ENCODE data around the gene INO80.
A peak's percentile ranks its signal among the peaks of the same experiment; 100 is the strongest.
"Not testable (repeated sequence)": the region's sequence is repeated elsewhere in the genome, so short reads cannot be mapped to it uniquely, and the experiment has no call there.

INO80 gene, protein sequence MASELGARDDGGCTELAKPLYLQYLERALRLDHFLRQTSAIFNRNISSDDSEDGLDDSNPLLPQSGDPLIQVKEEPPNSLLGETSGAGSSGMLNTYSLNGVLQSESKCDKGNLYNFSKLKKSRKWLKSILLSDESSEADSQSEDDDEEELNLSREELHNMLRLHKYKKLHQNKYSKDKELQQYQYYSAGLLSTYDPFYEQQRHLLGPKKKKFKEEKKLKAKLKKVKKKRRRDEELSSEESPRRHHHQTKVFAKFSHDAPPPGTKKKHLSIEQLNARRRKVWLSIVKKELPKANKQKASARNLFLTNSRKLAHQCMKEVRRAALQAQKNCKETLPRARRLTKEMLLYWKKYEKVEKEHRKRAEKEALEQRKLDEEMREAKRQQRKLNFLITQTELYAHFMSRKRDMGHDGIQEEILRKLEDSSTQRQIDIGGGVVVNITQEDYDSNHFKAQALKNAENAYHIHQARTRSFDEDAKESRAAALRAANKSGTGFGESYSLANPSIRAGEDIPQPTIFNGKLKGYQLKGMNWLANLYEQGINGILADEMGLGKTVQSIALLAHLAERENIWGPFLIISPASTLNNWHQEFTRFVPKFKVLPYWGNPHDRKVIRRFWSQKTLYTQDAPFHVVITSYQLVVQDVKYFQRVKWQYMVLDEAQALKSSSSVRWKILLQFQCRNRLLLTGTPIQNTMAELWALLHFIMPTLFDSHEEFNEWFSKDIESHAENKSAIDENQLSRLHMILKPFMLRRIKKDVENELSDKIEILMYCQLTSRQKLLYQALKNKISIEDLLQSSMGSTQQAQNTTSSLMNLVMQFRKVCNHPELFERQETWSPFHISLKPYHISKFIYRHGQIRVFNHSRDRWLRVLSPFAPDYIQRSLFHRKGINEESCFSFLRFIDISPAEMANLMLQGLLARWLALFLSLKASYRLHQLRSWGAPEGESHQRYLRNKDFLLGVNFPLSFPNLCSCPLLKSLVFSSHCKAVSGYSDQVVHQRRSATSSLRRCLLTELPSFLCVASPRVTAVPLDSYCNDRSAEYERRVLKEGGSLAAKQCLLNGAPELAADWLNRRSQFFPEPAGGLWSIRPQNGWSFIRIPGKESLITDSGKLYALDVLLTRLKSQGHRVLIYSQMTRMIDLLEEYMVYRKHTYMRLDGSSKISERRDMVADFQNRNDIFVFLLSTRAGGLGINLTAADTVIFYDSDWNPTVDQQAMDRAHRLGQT (N-terminal part only)

DNA sequence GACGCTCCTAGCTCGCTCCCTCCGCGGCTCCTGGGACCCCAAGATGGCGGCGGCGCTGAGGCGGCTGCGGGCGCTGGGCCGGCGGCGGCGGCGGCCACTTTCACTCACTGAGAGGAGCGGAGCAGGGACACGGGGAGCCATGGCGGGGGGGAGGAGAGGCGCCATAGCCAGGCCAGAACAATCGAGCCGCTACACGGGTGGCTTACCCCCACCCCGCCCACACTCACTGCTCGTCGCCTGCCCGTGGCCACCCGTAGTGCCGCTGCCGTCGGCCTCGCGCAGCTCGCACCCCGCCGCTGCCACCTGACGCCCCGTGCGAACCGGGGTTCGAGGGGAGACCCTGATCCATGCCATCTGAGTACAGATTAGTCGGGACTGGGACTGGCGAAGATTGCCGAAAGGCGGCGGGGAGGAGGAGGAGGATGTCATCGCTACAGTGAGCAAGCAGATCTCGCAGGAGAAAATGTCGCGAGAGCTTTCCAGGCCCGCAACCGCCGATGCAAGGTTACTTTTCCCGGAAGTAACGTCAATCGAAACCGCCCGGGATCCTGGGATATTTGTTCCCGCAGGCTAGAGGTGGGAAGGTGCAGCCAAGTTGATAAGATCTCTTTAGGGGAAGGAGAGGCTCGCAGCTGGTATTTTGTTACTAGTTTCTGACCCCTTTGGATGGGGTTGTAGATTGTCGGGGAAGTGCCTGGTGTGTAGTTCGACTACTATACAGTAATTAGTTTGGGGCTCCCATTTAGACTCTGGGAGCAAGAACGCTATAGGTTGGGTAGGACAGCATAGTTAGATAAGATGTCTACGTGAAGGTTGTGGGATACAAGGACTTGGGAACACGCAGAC is at the start of gene INO80:
TSS of gene INO80 (minus strand) at position 165 of the 846 bp plus-strand sequence. CDS start 19,970 bp downstream, outside the sequence.
- ATAC-seq (replicated peaks) (peak; percentile 70 to 76), DNase-seq (peak; percentile 93)
- Mint-ChIP-seq H3K4me3 (peak within 1 kb of the TSS; percentile 90 to 91), H3K36me3 (peaks cover 7 to 20% of the 10 kb centered on the region in 2 donors), H3K27ac (peak within 1 kb of the TSS; percentile 98), H3K27me3 (no peaks in the 10 kb centered on the region), H3K4me1 (peaks cover 2 to 29% of the 10 kb centered on the region in 2 donors), H3K9me3 (no peaks in the 10 kb centered on the region)

DNA sequence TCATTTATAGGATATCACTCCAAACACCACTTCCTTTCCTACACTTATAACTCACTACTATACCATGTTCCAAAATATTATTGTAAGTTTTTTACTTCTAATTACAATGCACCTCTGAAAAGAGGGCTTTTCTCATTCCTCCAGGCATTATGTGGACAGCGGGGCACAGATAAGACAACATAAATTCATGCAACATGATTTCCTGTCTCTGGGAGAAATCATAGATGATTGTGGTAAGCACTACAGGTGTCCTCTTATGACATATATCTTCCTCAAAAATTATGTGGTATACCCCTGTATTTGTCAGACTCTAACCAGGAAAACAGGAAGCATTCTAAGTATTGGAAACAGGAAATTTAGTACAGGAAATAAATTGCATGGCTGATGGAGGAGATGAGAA is 45.7 kb upstream of the INO80 start:
- Mint-ChIP-seq H3K4me1 (peaks cover 2 to 6% of the 10 kb centered on the region in 2 donors), H3K9me3 (no peaks in the 10 kb centered on the region), H3K27ac (no peak overlapping the region), H3K36me3 (no peaks in the 10 kb centered on the region), H3K4me3 (no peak overlapping the region), H3K27me3 (no peaks in the 10 kb centered on the region)
- DNase-seq (no peak), ATAC-seq (replicated peaks) (no peak)

GRCh38 chr15:41161336-41161735 is 45.3 kb upstream of the INO80 start:
- ATAC-seq (replicated peaks) (no peak), DNase-seq (no peak)
- no peak overlapping the region for H3K27ac Mint-ChIP-seq
- no peaks in the 10 kb centered on the region for H3K27me3 Mint-ChIP-seq
- no peaks in the 10 kb centered on the region for H3K9me3 Mint-ChIP-seq
- H3K36me3 Mint-ChIP-seq: no peaks in the 10 kb centered on the region
- H3K4me1 Mint-ChIP-seq: peaks cover 2 to 6% of the 10 kb centered on the region in 2 donors
- H3K4me3 Mint-ChIP-seq: no peak overlapping the region

DNA sequence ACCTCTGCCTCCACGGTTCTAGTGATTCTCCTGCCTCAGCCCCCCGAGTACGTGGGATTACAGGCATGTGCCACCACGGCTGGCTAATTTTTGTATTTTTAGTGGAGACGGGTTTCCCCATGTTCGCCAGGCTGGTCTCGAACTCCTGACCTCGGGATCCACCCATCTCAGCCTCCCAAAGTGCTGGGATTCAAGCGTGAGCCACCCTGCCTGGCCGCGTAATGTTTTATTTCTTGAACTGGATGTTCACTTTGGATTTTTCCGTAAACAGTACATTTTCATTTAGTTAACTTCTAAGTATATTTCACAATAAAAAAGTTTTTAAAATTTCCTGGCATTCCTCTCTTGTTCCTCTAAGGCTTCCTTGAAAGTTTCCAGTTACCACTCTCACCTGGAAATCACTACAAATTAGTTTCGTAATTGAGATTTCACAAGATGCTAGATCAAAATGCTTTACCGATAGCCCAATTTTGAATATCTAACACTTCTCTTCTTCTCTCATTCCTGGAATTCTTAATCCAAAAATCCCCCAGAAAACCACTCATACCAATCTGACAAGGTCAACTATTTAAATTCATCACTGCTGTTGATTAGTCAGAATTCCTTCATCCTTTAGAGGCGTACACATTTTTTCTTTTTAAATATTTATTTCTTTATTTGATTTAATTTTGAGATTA is 44.7 kb upstream of the INO80 start:
- Mint-ChIP-seq H3K36me3 (no peaks in the 10 kb centered on the region), H3K9me3 (no peaks in the 10 kb centered on the region), H3K27ac (no peak overlapping the region), H3K27me3 (no peaks in the 10 kb centered on the region), H3K4me1 (peaks cover 2 to 6% of the 10 kb centered on the region in 2 donors), H3K4me3 (no peak overlapping the region)
- DNase-seq: no peak
- no peak for ATAC-seq (replicated peaks)

DNA sequence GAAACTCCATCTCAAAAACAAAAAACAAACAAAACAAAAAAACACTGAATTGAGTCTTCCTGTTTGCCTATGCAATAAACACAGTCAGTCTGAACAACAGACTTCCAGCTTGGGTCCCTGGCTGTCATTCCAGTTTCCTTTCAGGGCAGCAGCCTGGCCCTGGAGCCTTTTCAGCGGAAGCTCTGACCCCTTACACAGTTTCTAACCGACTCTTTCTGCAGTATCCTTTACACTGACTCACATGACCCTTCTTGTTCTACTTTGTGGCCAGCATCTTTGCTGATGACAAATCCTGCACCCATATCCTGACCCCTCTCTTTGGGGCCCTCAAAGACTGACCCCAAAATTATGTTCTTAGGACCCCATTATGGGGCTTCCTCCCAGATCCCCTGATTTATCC is 38.3 kb upstream of the INO80 start:
- no peaks in the 10 kb centered on the region for H3K27me3 Mint-ChIP-seq
- no peak overlapping the region for H3K4me3 Mint-ChIP-seq
- H3K27ac Mint-ChIP-seq: no peak overlapping the region
- H3K36me3 Mint-ChIP-seq: no peaks in the 10 kb centered on the region
- DNase-seq (no peak), ATAC-seq (replicated peaks) (no peak)
- H3K4me1 Mint-ChIP-seq: no peaks in the 10 kb centered on the region
- H3K9me3 Mint-ChIP-seq: peaks cover 0 to 1% of the 10 kb centered on the region in 2 donors

DNA sequence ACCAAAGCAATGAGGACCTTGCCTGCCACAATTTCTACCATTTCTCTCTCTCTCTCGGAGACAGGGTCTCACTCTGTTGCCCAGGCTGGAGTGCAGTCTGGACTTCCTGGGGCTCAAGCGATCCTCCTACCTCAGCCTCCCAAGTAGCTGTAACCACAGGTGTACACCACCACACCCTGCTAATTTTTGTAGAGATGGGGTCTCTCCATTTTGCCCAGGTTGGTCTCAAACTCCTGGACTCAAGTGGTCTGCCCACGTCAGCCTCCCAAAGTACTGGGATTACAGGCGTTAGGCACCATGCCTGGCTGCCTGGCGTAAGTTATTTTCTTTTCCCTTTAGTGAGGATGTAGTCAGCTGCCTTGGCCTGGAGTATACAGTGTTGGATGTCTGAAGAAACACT is 37.7 kb upstream of the INO80 start:
- Mint-ChIP-seq H3K4me3 (no peak overlapping the region), H3K9me3 (peaks cover 0 to 1% of the 10 kb centered on the region in 2 donors), H3K4me1 (no peaks in the 10 kb centered on the region), H3K27ac (no peak overlapping the region), H3K27me3 (no peaks in the 10 kb centered on the region), H3K36me3 (no peaks in the 10 kb centered on the region)
- ATAC-seq (replicated peaks): no peak
- no peak for DNase-seq

- Mint-ChIP-seq H3K9me3 (peaks cover 0 to 1% of the 10 kb centered on the region in 2 donors), H3K4me3 (no peak overlapping the region), H3K27me3 (no peaks in the 10 kb centered on the region), H3K27ac (no peak overlapping the region), H3K36me3 (no peaks in the 10 kb centered on the region), H3K4me1 (no peaks in the 10 kb centered on the region)
- DNase-seq (no peak), ATAC-seq (replicated peaks) (no peak)
These were observed 35.4 kb upstream of the INO80 start for GRCh38 chr15:41151451-41152005.

DNA sequence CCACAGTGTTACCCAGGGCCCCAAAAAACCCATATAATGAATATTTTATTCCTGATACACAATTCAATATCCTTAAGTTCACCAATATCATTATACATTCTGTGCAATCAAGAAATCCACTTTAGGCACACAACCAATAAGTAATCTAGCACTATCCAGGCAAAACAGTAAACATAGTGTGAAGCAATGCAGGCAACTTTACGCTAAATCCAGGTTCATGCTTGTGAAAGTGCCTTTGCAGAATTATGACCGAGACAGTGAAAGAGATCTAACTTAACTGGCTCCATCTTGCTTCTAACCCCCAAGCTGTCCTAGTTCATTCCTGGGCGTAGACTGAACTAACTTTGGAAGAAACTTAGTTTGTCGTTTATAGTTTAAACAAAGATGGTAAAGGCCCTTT is 34.2 kb upstream of the INO80 start:
- Mint-ChIP-seq H3K9me3 (peaks cover 0 to 1% of the 10 kb centered on the region in 2 donors), H3K36me3 (no peaks in the 10 kb centered on the region), H3K27ac (no peak overlapping the region), H3K4me3 (no peak overlapping the region), H3K4me1 (no peaks in the 10 kb centered on the region), H3K27me3 (no peaks in the 10 kb centered on the region)
- DNase-seq: no peak
- ATAC-seq (replicated peaks): no peak

DNA sequence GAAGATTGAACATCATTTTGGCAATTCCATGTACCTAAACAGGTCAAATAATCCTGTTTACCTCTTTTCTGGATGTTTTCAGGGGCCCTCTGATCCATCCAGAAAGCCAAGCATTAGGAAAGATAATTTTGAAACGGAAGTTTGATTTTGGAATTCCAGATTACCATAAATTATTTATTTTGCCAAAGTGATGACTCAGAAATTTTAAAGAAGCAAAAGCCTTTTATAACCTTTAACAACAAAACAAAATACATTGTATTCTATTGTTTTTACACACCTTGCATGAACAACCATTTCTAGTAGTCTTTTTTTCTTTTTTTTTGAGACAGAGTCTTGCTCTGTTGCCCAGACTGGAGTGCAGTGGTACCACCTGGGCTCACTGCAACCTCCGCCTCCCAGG is 32.0 kb upstream of the INO80 start:
- no peak for DNase-seq
- no peaks in the 10 kb centered on the region for H3K4me1 Mint-ChIP-seq

GRCh38 chr15:41139619-41140018 is 23.5 kb upstream of the INO80 start:
- no peak overlapping the region for H3K27ac Mint-ChIP-seq
- no peaks in the 10 kb centered on the region for H3K4me1 Mint-ChIP-seq
- no peaks in the 10 kb centered on the region for H3K36me3 Mint-ChIP-seq
- H3K27me3 Mint-ChIP-seq: no peaks in the 10 kb centered on the region
- no peak overlapping the region for H3K4me3 Mint-ChIP-seq
- H3K9me3 Mint-ChIP-seq: no peaks in the 10 kb centered on the region
- DNase-seq: no peak
- no peak for ATAC-seq (replicated peaks)

More for the DNA sequence above, 32.0 kb upstream of the INO80 start:
- Mint-ChIP-seq H3K27ac (no peak overlapping the region), H3K36me3 (no peaks in the 10 kb centered on the region), H3K4me3 (no peak overlapping the region), H3K27me3 (no peaks in the 10 kb centered on the region), H3K9me3 (peaks cover 0 to 1% of the 10 kb centered on the region in 2 donors)
- ATAC-seq (replicated peaks): no peak

DNA sequence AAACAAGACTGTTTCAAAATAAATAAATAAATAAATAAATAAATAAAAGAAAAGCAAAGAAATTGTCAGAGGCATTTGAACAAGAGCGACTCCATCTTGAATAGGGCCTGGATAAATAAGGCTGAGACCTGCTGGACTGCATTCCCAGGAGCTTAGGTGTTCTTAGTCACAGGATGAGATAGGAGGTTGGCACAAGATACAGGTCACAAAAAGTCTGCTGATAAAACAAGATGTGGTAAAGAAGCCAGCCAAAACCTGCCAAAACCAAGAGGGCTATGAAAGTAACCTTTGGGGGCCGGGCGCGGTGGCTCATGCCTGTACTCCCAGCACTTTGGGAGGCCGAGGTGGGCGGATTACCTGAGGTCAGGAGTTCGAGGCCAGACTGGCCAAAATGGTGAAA is 23.0 kb upstream of the INO80 start:
- H3K36me3 Mint-ChIP-seq; H3K4me3 Mint-ChIP-seq; H3K4me1 Mint-ChIP-seq; H3K27ac Mint-ChIP-seq; H3K27me3 Mint-ChIP-seq; DNase-seq; H3K9me3 Mint-ChIP-seq; ATAC-seq (replicated peaks): not testable (repeated sequence)

- not testable (repeated sequence) for H3K27ac Mint-ChIP-seq; H3K4me3 Mint-ChIP-seq; H3K4me1 Mint-ChIP-seq; H3K36me3 Mint-ChIP-seq; DNase-seq; ATAC-seq (replicated peaks)
- peaks cover 0 to 12% of the 10 kb centered on the region in 2 donors for H3K9me3 Mint-ChIP-seq
- H3K27me3 Mint-ChIP-seq: peaks cover 17% of the 10 kb centered on the region in 2 donors
These were observed 19.5 kb upstream of the INO80 start for GRCh38 chr15:41135580-41135979.

- Mint-ChIP-seq H3K4me1 (no peaks in the 10 kb centered on the region), H3K27me3 (peaks cover 17% of the 10 kb centered on the region in 2 donors), H3K27ac (no peak overlapping the region), H3K4me3 (no peak overlapping the region), H3K9me3 (peaks cover 0 to 12% of the 10 kb centered on the region in 2 donors), H3K36me3 (peaks cover 0 to 6% of the 10 kb centered on the region in 2 donors)
- ATAC-seq (replicated peaks): no peak
- no peak for DNase-seq
These were observed 17.4 kb upstream of the INO80 start for GRCh38 chr15:41133454-41133853.
